HepG2 (cell line): ENCODE measurements around the gene CPNE5. TPM values are rescaled to one million over a fixed set of nuclear protein-coding genes. Genes with fewer than 3 reads are reported as not detected.
A peak's percentile ranks its signal among the peaks of the same experiment; 100 is the strongest.

Experiments
- ATAC-seq: fragments of 200-7000 bp; cut with Tn5 transposase; 3 replicates; pipeline ENCODE4 v1.9.1; 2020; ENCODE audit warnings: mild to moderate bottlenecking, moderate library complexity
- BruUV-seq: library from RNA; stranded (reverse); fragments of 400-500 nt; replicated peaks from 2 replicates; lab custom pipeline; 2021; lab: Mats Ljungman, UMichigan
- CTCF ChIA-PET: fragments of 300-600 bp; formaldehyde crosslinking; extraction: SDS; loops from one replicate; lab custom pipeline; 2021; ENCODE audit warnings: low total read pairs, inconsistent platforms, low intra/inter-chr PET ratio; lab: Yijun Ruan, JAX
- POLR2A ChIA-PET: fragments of 350-600 bp; sonication (Branson Sonifier 250); formaldehyde crosslinking; loops from one replicate; lab custom pipeline; 2020; ENCODE audit warnings: antibody characterized with exemption, inconsistent platforms; lab: Yijun Ruan, JAX
- DNase-seq: peaks from one replicate; pipeline ENCODE4 v3.0.0-alpha.2; 2015; ENCODE audit warnings: low spot score
- FAIRE-seq: peaks from 3 replicates; lab custom pipeline; 2011; peaks lifted over from hg19 to GRCh38; lab: Jason Lieb, UNC
- H2AFZ ChIP-seq: one replicate; pipeline ENCODE4 v1.6.1; 2011; ENCODE audit warnings: low read length, inconsistent platforms
- H3K27ac ChIP-seq: fragments of 300-600 bp; 3 replicates; pipeline ENCODE4 v1.8.0; 2011; ENCODE audit warnings: mixed run types, mild to moderate bottlenecking, mixed read lengths, low read length, inconsistent platforms; ENCODE audit not compliant: insufficient read depth; ENCODE audit errors: extremely low read length
- H3K27me3 ChIP-seq, 2 experiments: fragments of 200-600 bp in 1 of 2; 2 replicates in 1 of 2; 3 replicates in 1 of 2; pipeline versions ENCODE4 v1.6.0 to v1.8.0; 2011; ENCODE audit warnings: low read length in 2 of 2, mild to moderate bottlenecking in 2 of 2, moderate library complexity in 2 of 2, inconsistent platforms in 1 of 2; ENCODE audit not compliant: insufficient read depth in 2 of 2, control insufficient read depth in 1 of 2
- H3K36me3 ChIP-seq, 2 experiments: fragments of 200-600 bp in 1 of 2; replicated peaks in 1 of 2; 2 replicates in 1 of 2; 3 replicates in 1 of 2; pipeline versions ENCODE4 v1.5.1 to v1.8.0; 2011; ENCODE audit warnings: low read length in 2 of 2, inconsistent platforms in 1 of 2; ENCODE audit not compliant: insufficient read depth in 2 of 2, control insufficient read depth in 1 of 2
- H3K4me1 ChIP-seq: 2 replicates; pipeline ENCODE4 v1.5.1; 2012; ENCODE audit warnings: low read length, inconsistent platforms; ENCODE audit not compliant: insufficient read depth
- H3K4me2 ChIP-seq: 2 replicates; pipeline ENCODE4 v1.6.0; 2011; ENCODE audit warnings: low read depth, low read length, inconsistent platforms
- H3K4me3 ChIP-seq, 3 experiments: fragments of 200-600 bp in 1 of 3; sonication (generic), shearing (Covaris generic) in 1 of 3; replicated peaks in 1 of 3; 2 replicates each; pipeline ENCODE4 v1.5.1; 2011 to 2016; ENCODE audit warnings: low read length in 3 of 3, inconsistent platforms in 2 of 3, low read depth in 2 of 3, mild to moderate bottlenecking in 2 of 3, control low read depth in 1 of 3, mixed read lengths in 1 of 3; ENCODE audit not compliant: insufficient read depth in 1 of 3
- H3K79me2 ChIP-seq: one replicate; pipeline ENCODE4 v1.6.1; 2011; ENCODE audit warnings: low read length, inconsistent platforms; ENCODE audit not compliant: insufficient read depth
- H3K9ac ChIP-seq: 2 replicates; pipeline ENCODE4 v1.6.0; 2011; ENCODE audit warnings: mild to moderate bottlenecking, low read depth, low read length, inconsistent platforms; ENCODE audit not compliant: insufficient read depth
- H3K9me3 ChIP-seq: 2 replicates; pipeline ENCODE4 v1.5.1; 2012; ENCODE audit warnings: mild to moderate bottlenecking, low read length
- H4K20me1 ChIP-seq: 2 replicates; pipeline ENCODE4 v1.6.0; 2011; ENCODE audit warnings: inconsistent platforms, mild to moderate bottlenecking, low read length, moderate library complexity; ENCODE audit not compliant: insufficient read depth
- CREBL2 ChIP-seq: sonication (generic); formaldehyde crosslinking; IDR thresholded peaks from 2 replicates; pipeline ENCODE4 v1.8.1; 2023; ENCODE audit warnings: missing genetic modification reagents, mild to moderate bottlenecking, borderline replicate concordance
- CSRNP1 ChIP-seq: sonication (generic); formaldehyde crosslinking; IDR thresholded peaks from 2 replicates; pipeline ENCODE4 v1.8.1; 2023; ENCODE audit warnings: mild to moderate bottlenecking, missing genetic modification reagents
- HCFC1 ChIP-seq: fragments of 150-350 bp; IDR thresholded peaks from 2 replicates; pipeline ENCODE4 v1.6.1; 2014; ENCODE audit warnings: low read depth, low read length
- NR1H2 ChIP-seq: sonication (generic); formaldehyde crosslinking; IDR thresholded peaks from 2 replicates; pipeline ENCODE4 v1.8.1; 2022; ENCODE audit warnings: low read depth, missing genetic modification reagents, borderline replicate concordance
- ZKSCAN5 ChIP-seq: sonication (generic); formaldehyde crosslinking; IDR thresholded peaks from 2 replicates; pipeline ENCODE4 v1.5.1; 2020; ENCODE audit warnings: mild to moderate bottlenecking, missing genetic modification reagents
- ZNF430 ChIP-seq: sonication (generic); formaldehyde crosslinking; IDR thresholded peaks from 2 replicates; pipeline ENCODE4 v1.9.0; 2021; ENCODE audit warnings: mild to moderate bottlenecking, missing genetic modification reagents
- ZSCAN9 ChIP-seq: IDR thresholded peaks from 2 replicates; pipeline ENCODE4 v1.6.1; 2016; ENCODE audit warnings: borderline replicate concordance
- WGBS: methylation state at CpG from one replicate; pipeline ENCODE4 v1.1.6; 2017; ENCODE audit warnings: low lambda C conversion rate; 5-methylcytosine and 5-hydroxymethylcytosine counted together
- in situ Hi-C: cut with HindIII; loops from 2 replicates; pipeline ENCODE4 v1.10.0; 2017; ENCODE audit warnings: low pct_unique_long_range_greater_than_20kb; ENCODE audit not compliant: extremely low pct_ligation_motif_present
- intact Hi-C: fragments of 100-400 bp; cut with micrococcal nuclease; formaldehyde crosslinking; loops from one replicate; pipeline ENCODE4 v1.10.0; 2022; ENCODE audit not compliant: unreplicated experiment
- polyA plus RNA-seq, 8 experiments: library from polyadenylated mRNA; depleted of rRNA in 3 of 8; stranded (reverse) in 7 of 8; unstranded in 1 of 8; fragments of >200 nt; fragmentation: Illumina TruSeq in 4 of 8; extraction: Trizol in 4 of 8; gene quantifications; 2 replicates each; pipeline versions ENCODE4 v1.2.1 to v1.2.3, GENCODE V29; 2011 to 2016; ENCODE audit warnings: low read depth in 4 of 8, missing spikeins in 1 of 8, mixed read lengths in 1 of 8; ENCODE audit not compliant: insufficient read depth in 1 of 8
- total RNA-seq, 5 experiments: library from RNA; depleted of rRNA; stranded (reverse); fragments of >200 nt; fragmentation: Illumina TruSeq; extraction: Trizol; gene quantifications; 2 replicates each; pipeline ENCODE4 v1.2.3, GENCODE V29; 2016; ENCODE audit warnings: low read depth in 1 of 5

Gene CPNE5
- total and polyA plus RNA-seq, 2 of the 13 experiments (the other 11 are each of a cell fraction or from before 2014, with no cell fraction given), result 0.16 TPM; not detected in 1

GRCh38 chr6:36744304-36744673 lies 95.0 kb downstream of the CPNE5 start:
- Histone ChIP-seq H3K36me3 (no peaks in the 10 kb centered on the region), H4K20me1 (no peaks in the 10 kb centered on the region), H3K4me2 (no peak overlapping the region), H3K27me3 (peaks cover 17 to 86% of the 10 kb centered on the region in 2 experiments; a peak in 4 of 5 replicates), H3K79me2 (no peaks in the 10 kb centered on the region), H3K4me1 (no peaks in the 10 kb centered on the region), H3K4me3 (no peak overlapping the region), H3K27ac (no peak overlapping the region), H2AFZ (no peak overlapping the region), H3K9me3 (no peaks in the 10 kb centered on the region), H3K9ac (no peak overlapping the region)
- ATAC-seq (no peak), FAIRE-seq (no peak), DNase-seq (no peak)
- TF ChIP-seq HCFC1 (no peak), ZSCAN9 (CRISPR knock-in tag) (no peak), ZKSCAN5 (CRISPR knock-in tag) (no peak), CREBL2 (no peak), CSRNP1 (no peak)
- WGBS, result 13% methylated on average over 2 of the region's 2 CpGs
- CTCF ChIA-PET, result no interaction called here
- no TSS peak for BruUV-seq
- POLR2A ChIA-PET, result no interaction called here
- intact Hi-C loops, result no loop called here
- in situ Hi-C loops, result no loop called here

GRCh38 chr6:36743538-36744303 lies 95.5 kb downstream of the CPNE5 start:
- in situ Hi-C loops, result no loop called here
- no TSS peak for BruUV-seq
- POLR2A ChIA-PET, result no interaction called here
- CTCF ChIA-PET, result no interaction called here
- no peaks in the 10 kb centered on the region for H4K20me1 ChIP-seq
- no peaks in the 10 kb centered on the region for H3K36me3 ChIP-seq
- H3K27me3 ChIP-seq, result peaks cover 17 to 92% of the 10 kb centered on the region in 2 experiments; a peak in 4 of 5 replicates
- H3K9me3 ChIP-seq, result no peaks in the 10 kb centered on the region
- H3K4me3 ChIP-seq, result no peak overlapping the region
- no peak overlapping the region for H3K4me2 ChIP-seq
- DNase-seq, result no peak
- no peak overlapping the region for H2AFZ ChIP-seq
- H3K4me1 ChIP-seq, result no peaks in the 10 kb centered on the region
- intact Hi-C loops, result no loop called here
- TF ChIP-seq NR1H2 (CRISPR knock-in tag) (0 out of 2 replicates have a peak, but pooled peaks have one; percentile 25), ZNF430 (CRISPR knock-in tag) (no peak)
- whole genome bisulfite sequencing, result 61% methylated on average over 22 of the region's 24 CpGs
- no peak overlapping the region for H3K9ac ChIP-seq
- no peak for ATAC-seq
- no peak overlapping the region for H3K27ac ChIP-seq
- no peaks in the 10 kb centered on the region for H3K79me2 ChIP-seq
- FAIRE-seq, result no peak
